Karpas-422 (cell line): ENCODE measurements around the gene BPI. TPM values are rescaled to one million over a fixed set of nuclear protein-coding genes. Genes with fewer than 3 reads are reported as not detected.
A peak's percentile ranks its signal among the peaks of the same experiment; 100 is the strongest.

Source experiments
- DNase-seq: peaks from one replicate; pipeline ENCODE4 v3.0.0-alpha.2; 2015
- H2AFZ ChIP-seq: fragments of 200-600 bp; sonication (generic); 2 replicates; pipeline ENCODE4 v1.6.1; 2014; ENCODE audit warnings: antibody characterized with exemption, low read length, mixed read lengths
- H3K27ac ChIP-seq: fragments of 200-600 bp; sonication (generic); 2 replicates; pipeline ENCODE4 v1.5.1; 2014; ENCODE audit warnings: mild to moderate bottlenecking, low read length, moderate library complexity
- H3K27me3 ChIP-seq: fragments of 200-600 bp; sonication (generic); 2 replicates; pipeline ENCODE4 v1.6.1; 2014; ENCODE audit warnings: low read length, mixed read lengths
- H3K36me3 ChIP-seq: fragments of 200-600 bp; sonication (generic); 2 replicates; pipeline ENCODE4 v1.6.1; 2014; ENCODE audit warnings: low read length, mixed read lengths; ENCODE audit not compliant: insufficient read depth
- H3K4me1 ChIP-seq: fragments of 200-600 bp; sonication (generic); 2 replicates; pipeline ENCODE4 v1.6.1; 2014; ENCODE audit warnings: mild to moderate bottlenecking, low read length, mixed read lengths
- H3K4me2 ChIP-seq: fragments of 200-600 bp; sonication (generic); 2 replicates; pipeline ENCODE4 v1.6.1; 2014; ENCODE audit warnings: low read length, low read depth, mild to moderate bottlenecking; ENCODE audit not compliant: poor library complexity, severe bottlenecking
- H3K4me3 ChIP-seq: fragments of 200-600 bp; sonication (generic); 2 replicates; pipeline ENCODE4 v1.5.1; 2014; ENCODE audit warnings: mild to moderate bottlenecking, antibody characterized with exemption, low read length, mixed read lengths
- H3K79me2 ChIP-seq: fragments of 200-600 bp; sonication (generic); 2 replicates; pipeline ENCODE4 v1.6.1; 2014; ENCODE audit warnings: mild to moderate bottlenecking, low read length, mixed read lengths
- H3K9ac ChIP-seq: fragments of 200-600 bp; sonication (generic); 2 replicates; pipeline ENCODE4 v1.6.0; 2014; ENCODE audit warnings: low read length
- H3K9me2 ChIP-seq: fragments of 200-600 bp; sonication (generic), shearing (Covaris generic); replicated peaks from 2 replicates; pipeline ENCODE4 v1.6.0; 2014; ENCODE audit warnings: mild to moderate bottlenecking, low read length, moderate library complexity; ENCODE audit not compliant: insufficient read depth
- H3K9me3 ChIP-seq: fragments of 300-700, 200-600 bp; sonication (generic); 2 replicates; pipeline ENCODE4 v1.6.1; 2014; ENCODE audit warnings: low read length, mixed read lengths
- H4K20me1 ChIP-seq: fragments of 200-600 bp; sonication (generic); 2 replicates; pipeline ENCODE4 v1.6.1; 2014; ENCODE audit warnings: mild to moderate bottlenecking, antibody characterized with exemption, low read length, low read depth; ENCODE audit not compliant: insufficient read depth
- total RNA-seq: library from RNA; depleted of rRNA; stranded (reverse); fragments of >200 nt; shearing (Covaris generic); gene quantifications from 2 replicates; pipeline ENCODE4 v1.2.3, GENCODE V29; 2014; ENCODE audit warnings: low replicate concordance

Gene BPI
- total RNA-seq, 1 experiment from 2014 or later: not detected

- no peaks in the 10 kb centered on the region for H3K27me3 ChIP-seq
- H3K4me3 ChIP-seq: no peak overlapping the region
- no peak overlapping the region for H3K9ac ChIP-seq
- no peaks in the 10 kb centered on the region for H3K4me1 ChIP-seq
- DNase-seq: peak; percentile 67
- no peaks in the 10 kb centered on the region for H3K9me2 ChIP-seq
- H3K9me3 ChIP-seq: no peaks in the 10 kb centered on the region
- H3K4me2 ChIP-seq: no peak overlapping the region
- H3K79me2 ChIP-seq: no peaks in the 10 kb centered on the region
- H3K36me3 ChIP-seq: no peaks in the 10 kb centered on the region
- no peaks in the 10 kb centered on the region for H4K20me1 ChIP-seq
- no peak overlapping the region for H2AFZ ChIP-seq
- H3K27ac ChIP-seq: no peak overlapping the region
These were observed 18.1 kb downstream of the BPI start for GRCh38 chr20:38321959-38322598.

- no peak overlapping the region for H3K9ac ChIP-seq
- H3K4me1 ChIP-seq: no peaks in the 10 kb centered on the region
- no peaks in the 10 kb centered on the region for H3K9me2 ChIP-seq
- no peak overlapping the region for H3K4me2 ChIP-seq
- H3K27me3 ChIP-seq: no peaks in the 10 kb centered on the region
- H3K36me3 ChIP-seq: no peaks in the 10 kb centered on the region
- no peak overlapping the region for H3K27ac ChIP-seq
- no peak overlapping the region for H3K4me3 ChIP-seq
- H2AFZ ChIP-seq: no peak overlapping the region
- no peaks in the 10 kb centered on the region for H3K79me2 ChIP-seq
- no peaks in the 10 kb centered on the region for H4K20me1 ChIP-seq
- no peaks in the 10 kb centered on the region for H3K9me3 ChIP-seq
- DNase-seq: no peak
These were observed 20.2 kb downstream of the BPI start for GRCh38 chr20:38324159-38324558.

GRCh38 chr20:38325167-38325566 lies 21.2 kb downstream of the BPI start:
- H4K20me1 ChIP-seq: no peaks in the 10 kb centered on the region
- H3K36me3 ChIP-seq: no peaks in the 10 kb centered on the region
- H3K9ac ChIP-seq: no peak overlapping the region
- H3K79me2 ChIP-seq: no peaks in the 10 kb centered on the region
- no peak overlapping the region for H3K4me3 ChIP-seq
- H3K9me3 ChIP-seq: no peaks in the 10 kb centered on the region
- no peaks in the 10 kb centered on the region for H3K27me3 ChIP-seq
- H3K4me2 ChIP-seq: no peak overlapping the region
- H3K27ac ChIP-seq: no peak overlapping the region
- no peak overlapping the region for H2AFZ ChIP-seq
- H3K9me2 ChIP-seq: no peaks in the 10 kb centered on the region
- H3K4me1 ChIP-seq: no peaks in the 10 kb centered on the region
- DNase-seq: no peak

- H4K20me1 ChIP-seq: no peaks in the 10 kb centered on the region
- H3K27ac ChIP-seq: no peak overlapping the region
- H2AFZ ChIP-seq: no peak overlapping the region
- no peak for DNase-seq
- H3K36me3 ChIP-seq: no peaks in the 10 kb centered on the region
- no peak overlapping the region for H3K4me3 ChIP-seq
- H3K27me3 ChIP-seq: no peaks in the 10 kb centered on the region
- H3K9me3 ChIP-seq: no peaks in the 10 kb centered on the region
- H3K9ac ChIP-seq: no peak overlapping the region
- H3K9me2 ChIP-seq: no peaks in the 10 kb centered on the region
- H3K79me2 ChIP-seq: no peaks in the 10 kb centered on the region
- no peak overlapping the region for H3K4me2 ChIP-seq
- no peaks in the 10 kb centered on the region for H3K4me1 ChIP-seq
These were observed 21.9 kb downstream of the BPI start for GRCh38 chr20:38325905-38326304.

GRCh38 chr20:38326309-38326708 lies 22.4 kb downstream of the BPI start:
- H3K79me2 ChIP-seq: no peaks in the 10 kb centered on the region
- DNase-seq: no peak
- no peaks in the 10 kb centered on the region for H3K9me3 ChIP-seq
- no peaks in the 10 kb centered on the region for H3K4me1 ChIP-seq
- no peaks in the 10 kb centered on the region for H3K9me2 ChIP-seq
- H3K36me3 ChIP-seq: no peaks in the 10 kb centered on the region
- no peak overlapping the region for H3K4me3 ChIP-seq
- H3K4me2 ChIP-seq: no peak overlapping the region
- no peaks in the 10 kb centered on the region for H4K20me1 ChIP-seq
- H3K9ac ChIP-seq: no peak overlapping the region
- no peaks in the 10 kb centered on the region for H3K27me3 ChIP-seq
- no peak overlapping the region for H3K27ac ChIP-seq
- no peak overlapping the region for H2AFZ ChIP-seq

GRCh38 chr20:38330638-38331037 lies 26.7 kb downstream of the BPI start:
- H3K36me3 ChIP-seq: no peaks in the 10 kb centered on the region
- H3K4me3 ChIP-seq: no peak overlapping the region
- no peaks in the 10 kb centered on the region for H3K79me2 ChIP-seq
- no peaks in the 10 kb centered on the region for H3K9me3 ChIP-seq
- no peaks in the 10 kb centered on the region for H3K9me2 ChIP-seq
- H3K4me1 ChIP-seq: no peaks in the 10 kb centered on the region
- no peak overlapping the region for H3K27ac ChIP-seq
- no peak overlapping the region for H3K9ac ChIP-seq
- H3K4me2 ChIP-seq: no peak overlapping the region
- H4K20me1 ChIP-seq: no peaks in the 10 kb centered on the region
- no peak overlapping the region for H2AFZ ChIP-seq
- no peaks in the 10 kb centered on the region for H3K27me3 ChIP-seq
- no peak for DNase-seq

- Histone ChIP-seq H3K4me3 (no peak overlapping the region), H3K9ac (no peak overlapping the region), H3K4me2 (no peak overlapping the region), H3K9me3 (no peaks in the 10 kb centered on the region), H3K27me3 (no peaks in the 10 kb centered on the region), H3K79me2 (no peaks in the 10 kb centered on the region), H3K36me3 (no peaks in the 10 kb centered on the region), H2AFZ (no peak overlapping the region), H3K9me2 (no peaks in the 10 kb centered on the region), H3K27ac (no peak overlapping the region), H3K4me1 (no peaks in the 10 kb centered on the region), H4K20me1 (no peaks in the 10 kb centered on the region)
- no peak for DNase-seq
These were observed 27.3 kb downstream of the BPI start for GRCh38 chr20:38331245-38331644.

- no peaks in the 10 kb centered on the region for H3K4me1 ChIP-seq
- no peaks in the 10 kb centered on the region for H4K20me1 ChIP-seq
- H2AFZ ChIP-seq: no peak overlapping the region
- no peaks in the 10 kb centered on the region for H3K9me2 ChIP-seq
- no peaks in the 10 kb centered on the region for H3K79me2 ChIP-seq
- H3K36me3 ChIP-seq: no peaks in the 10 kb centered on the region
- no peak overlapping the region for H3K9ac ChIP-seq
- no peaks in the 10 kb centered on the region for H3K27me3 ChIP-seq
- DNase-seq: no peak
- no peak overlapping the region for H3K4me3 ChIP-seq
- H3K27ac ChIP-seq: no peak overlapping the region
- no peak overlapping the region for H3K4me2 ChIP-seq
- no peaks in the 10 kb centered on the region for H3K9me3 ChIP-seq
These were observed 27.9 kb downstream of the BPI start for GRCh38 chr20:38331814-38332213.
